GM18511 (cell line): Measurements from ENCODE around the gene ARSA.
"Not testable (repeated sequence)": the region's sequence is repeated elsewhere in the genome, so short reads cannot be mapped to it uniquely, and the experiment has no call there.

Experiments used
- ATAC-seq: cut with Tn5 transposase; IDR thresholded peaks from one replicate; pipeline ENCODE4 v1.9.1; 2021; ENCODE audit warnings: mild to moderate bottlenecking, moderate library complexity; ENCODE audit not compliant: unreplicated experiment

ARSA gene

GRCh38 chr22:50627642-50628542 is at the start of gene ARSA:
Gene ARSA, minus strand, starts transcription at chr22:50628152. Its CDS starts 373 bp downstream, at chr22:50627779.
- peak; percentile 82 for ATAC-seq

- ATAC-seq, result no peak
Measured at GRCh38 chr22:50676661-50677492, 48.9 kb upstream of the ARSA start.

GRCh38 chr22:50676180-50676636 is 48.3 kb upstream of the ARSA start:
- no peak for ATAC-seq

GRCh38 chr22:50675553-50676179 is 47.7 kb upstream of the ARSA start:
- ATAC-seq, result no peak

- no peak for ATAC-seq
Measured at GRCh38 chr22:50674606-50675552, 46.9 kb upstream of the ARSA start.

GRCh38 chr22:50674130-50674500 is 46.2 kb upstream of the ARSA start:
- ATAC-seq, result no peak

- no peak for ATAC-seq
Measured at GRCh38 chr22:50673231-50674129, 45.5 kb upstream of the ARSA start.

GRCh38 chr22:50672471-50673230 is 44.7 kb upstream of the ARSA start, which contains the start of gene SHANK3:
Gene SHANK3, plus strand, starts transcription at chr22:50672823.
- ATAC-seq, result no peak

GRCh38 chr22:50672041-50672440 is 44.1 kb upstream of the ARSA start:
- no peak for ATAC-seq

GRCh38 chr22:50671641-50672040 is 43.7 kb upstream of the ARSA start:
- no peak for ATAC-seq

- no peak for ATAC-seq
Measured at GRCh38 chr22:50670914-50671538, 43.1 kb upstream of the ARSA start.

- ATAC-seq, result no peak
Measured at GRCh38 chr22:50670513-50670912, 42.6 kb upstream of the ARSA start.

- no peak for ATAC-seq
Measured at GRCh38 chr22:50665738-50666137, 37.8 kb upstream of the ARSA start.

GRCh38 chr22:50665212-50665611 is 37.3 kb upstream of the ARSA start:
- ATAC-seq, result no peak

- ATAC-seq, result no peak
Measured at GRCh38 chr22:50660306-50660705, 32.4 kb upstream of the ARSA start.

GRCh38 chr22:50659711-50660110 is 31.8 kb upstream of the ARSA start:
- ATAC-seq, result not testable (repeated sequence)

- no peak for ATAC-seq
Measured at GRCh38 chr22:50657925-50658324, 30.0 kb upstream of the ARSA start.
